Activated CD8-positive, alpha-beta T cell treated with anti-CD3 and anti-CD28 coated beads for 36 hours (primary cell): ENCODE results near the gene CST7. TPM values are rescaled to one million over a fixed set of nuclear protein-coding genes. Genes with fewer than 3 reads are reported as not detected.

Experiments used
- ATAC-seq: fragments of 200-7000 bp; cut with Tn5 transposase; one replicate; pipeline ENCODE4 v1.10.0; 2021; ENCODE audit warnings: mild to moderate bottlenecking, moderate library complexity
- CTCF ChIA-PET: fragments of 350-600 bp; sonication (Branson Sonifier 250); formaldehyde crosslinking; loops from one replicate; lab custom pipeline; 2021; ENCODE audit warnings: antibody characterized with exemption; lab: Charles Lee
- POLR2A ChIA-PET: fragments of 350-600 bp; sonication (Branson Sonifier 250); formaldehyde crosslinking; loops from one replicate; lab custom pipeline; 2021; ENCODE audit warnings: antibody characterized with exemption; lab: Charles Lee
- DNase-seq: peaks from one replicate; pipeline ENCODE4 v3.0.0-alpha.2; 2020
- H3K27ac Mint-ChIP-seq: one replicate; pipeline ENCODE4 v1.8.0; 2021; ENCODE audit warnings: mild to moderate bottlenecking, mixed read lengths
- H3K27me3 Mint-ChIP-seq: one replicate; pipeline ENCODE4 v1.8.0; 2021; ENCODE audit warnings: mixed read lengths
- H3K36me3 Mint-ChIP-seq: one replicate; pipeline ENCODE4 v1.8.0; 2021; ENCODE audit warnings: low read depth, mixed read lengths
- H3K4me1 Mint-ChIP-seq: one replicate; pipeline ENCODE4 v1.8.0; 2021; ENCODE audit warnings: low read depth, mixed read lengths
- H3K4me3 Mint-ChIP-seq: one replicate; pipeline ENCODE4 v1.8.0; 2021; ENCODE audit warnings: mild to moderate bottlenecking, moderate library complexity, mixed read lengths
- H3K9me3 Mint-ChIP-seq: one replicate; pipeline ENCODE4 v1.8.0; 2021; ENCODE audit warnings: mixed read lengths
- intact Hi-C: fragments of 100-400 bp; cut with micrococcal nuclease; formaldehyde crosslinking; loops from one replicate; pipeline ENCODE4 v1.10.0; 2022
- total RNA-seq, 2 experiments: library from RNA; stranded (reverse); gene quantifications; one replicate each; pipeline ENCODE4 v1.2.3, GENCODE V29; 2021
- TF ChIP-seq, protein P1 (sequence below): fragments of 200-600 bp; IDR thresholded peaks from one replicate; pipeline ENCODE4 v1.8.0; 2022; ENCODE audit warnings: antibody characterized with exemption, mild to moderate bottlenecking

The CST7 gene
- total RNA-seq, 2 experiments from 2014 or later: 48.5 to 49.3 TPM

DNA sequence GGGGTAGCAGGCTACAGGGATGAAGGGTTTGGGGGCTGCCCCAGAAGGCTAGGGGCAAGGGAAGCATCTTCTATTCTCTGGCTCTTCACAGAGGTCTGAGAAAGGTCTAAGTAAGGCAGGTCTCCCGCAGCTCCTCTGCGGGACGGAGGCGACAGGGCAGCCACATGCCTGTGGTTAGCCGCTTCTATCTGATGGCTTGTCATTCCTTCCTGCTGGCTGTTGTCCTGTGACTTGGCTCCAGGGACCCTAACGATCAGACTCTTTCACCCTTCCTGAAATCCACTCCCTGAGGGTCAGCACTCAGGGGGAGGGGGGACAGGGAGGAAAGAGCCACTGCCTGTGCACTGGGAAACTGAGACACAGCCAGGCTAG, 673 bp downstream of the CST7 start:
- intact Hi-C loops: no loop called here
- TF ChIP-seq, protein P1, sequence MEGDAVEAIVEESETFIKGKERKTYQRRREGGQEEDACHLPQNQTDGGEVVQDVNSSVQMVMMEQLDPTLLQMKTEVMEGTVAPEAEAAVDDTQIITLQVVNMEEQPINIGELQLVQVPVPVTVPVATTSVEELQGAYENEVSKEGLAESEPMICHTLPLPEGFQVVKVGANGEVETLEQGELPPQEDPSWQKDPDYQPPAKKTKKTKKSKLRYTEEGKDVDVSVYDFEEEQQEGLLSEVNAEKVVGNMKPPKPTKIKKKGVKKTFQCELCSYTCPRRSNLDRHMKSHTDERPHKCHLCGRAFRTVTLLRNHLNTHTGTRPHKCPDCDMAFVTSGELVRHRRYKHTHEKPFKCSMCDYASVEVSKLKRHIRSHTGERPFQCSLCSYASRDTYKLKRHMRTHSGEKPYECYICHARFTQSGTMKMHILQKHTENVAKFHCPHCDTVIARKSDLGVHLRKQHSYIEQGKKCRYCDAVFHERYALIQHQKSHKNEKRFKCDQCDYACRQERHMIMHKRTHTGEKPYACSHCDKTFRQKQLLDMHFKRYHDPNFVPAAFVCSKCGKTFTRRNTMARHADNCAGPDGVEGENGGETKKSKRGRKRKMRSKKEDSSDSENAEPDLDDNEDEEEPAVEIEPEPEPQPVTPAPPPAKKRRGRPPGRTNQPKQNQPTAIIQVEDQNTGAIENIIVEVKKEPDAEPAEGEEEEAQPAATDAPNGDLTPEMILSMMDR: no peak
- DNase-seq (peak; percentile 35), ATAC-seq (no peak)
- no peaks in the 10 kb centered on the region for H3K27me3 Mint-ChIP-seq
- POLR2A ChIA-PET: interaction anchor here (1.0 to 3.9 kb wide), 3 partner anchors 10 to 84 kb away, joined by 3 to 15 read pairs (median 4); no protein-coding TSS in a partner anchor
- H3K27ac Mint-ChIP-seq: peak overlapping the region; percentile 100
- peaks cover 57% of the 10 kb centered on the region for H3K4me1 Mint-ChIP-seq
- H3K36me3 Mint-ChIP-seq: peaks cover 46% of the 10 kb centered on the region
- peak overlapping the region; percentile 83 for H3K4me3 Mint-ChIP-seq
- peaks cover 24% of the 10 kb centered on the region for H3K9me3 Mint-ChIP-seq
- CTCF ChIA-PET: interaction anchor here (2.0 to 7.8 kb wide), 2 partner anchors 9 to 18 kb away, joined by 4 to 30 read pairs; no protein-coding TSS in a partner anchor

DNA sequence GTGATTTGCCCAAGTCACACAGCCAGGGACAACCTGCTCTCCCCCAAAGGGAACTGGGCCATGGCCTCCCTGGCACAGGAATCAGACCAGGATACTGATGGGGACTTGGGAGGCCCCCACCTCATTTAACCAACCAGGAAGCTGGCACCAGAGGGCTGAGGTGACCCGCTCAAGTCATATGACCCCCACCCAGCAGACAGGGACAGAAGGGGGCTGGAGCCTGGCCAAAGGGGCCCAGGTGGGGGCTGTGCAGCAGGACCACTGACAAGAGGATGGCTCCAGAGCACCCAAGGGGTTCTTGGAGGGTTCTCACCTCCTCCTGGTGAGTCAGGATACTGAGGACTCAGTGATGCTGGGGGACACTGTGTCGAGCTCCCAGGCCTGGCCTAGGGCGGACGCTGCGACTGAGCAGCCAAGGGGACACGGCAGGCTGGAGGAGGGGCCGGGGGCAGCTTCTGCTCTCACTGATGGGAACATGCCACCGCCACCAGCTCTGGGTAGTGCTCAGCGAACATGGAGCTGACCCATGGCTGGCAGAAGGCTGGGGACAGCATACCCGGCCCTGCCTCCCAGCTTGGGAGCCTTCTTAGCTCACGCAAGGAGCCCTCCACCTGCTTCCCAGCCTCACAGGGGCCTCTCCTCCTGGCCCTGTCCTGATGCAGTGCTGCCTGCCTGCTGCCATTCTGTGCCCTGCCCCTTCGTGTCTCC, 1.2 kb downstream of the CST7 start:
- POLR2A ChIA-PET: interaction anchor here (1.0 to 3.9 kb wide), 2 partner anchors 10 to 84 kb away, joined by 4 to 15 read pairs; no protein-coding TSS in a partner anchor
- peaks cover 61% of the 10 kb centered on the region for H3K4me1 Mint-ChIP-seq
- peak overlapping the region; percentile 100 for H3K27ac Mint-ChIP-seq
- peaks cover 22% of the 10 kb centered on the region for H3K9me3 Mint-ChIP-seq
- intact Hi-C loops: no loop called here
- TF ChIP-seq, protein P1: no peak
- H3K27me3 Mint-ChIP-seq: no peaks in the 10 kb centered on the region
- H3K4me3 Mint-ChIP-seq: peak overlapping the region; percentile 83
- no peak for DNase-seq
- CTCF ChIA-PET: interaction anchor here (0.8 to 7.8 kb wide), 3 partner anchors 9 to 33 kb away, joined by 3 to 30 read pairs (median 4); no protein-coding TSS in a partner anchor
- peaks cover 49% of the 10 kb centered on the region for H3K36me3 Mint-ChIP-seq
- ATAC-seq: no peak

DNA sequence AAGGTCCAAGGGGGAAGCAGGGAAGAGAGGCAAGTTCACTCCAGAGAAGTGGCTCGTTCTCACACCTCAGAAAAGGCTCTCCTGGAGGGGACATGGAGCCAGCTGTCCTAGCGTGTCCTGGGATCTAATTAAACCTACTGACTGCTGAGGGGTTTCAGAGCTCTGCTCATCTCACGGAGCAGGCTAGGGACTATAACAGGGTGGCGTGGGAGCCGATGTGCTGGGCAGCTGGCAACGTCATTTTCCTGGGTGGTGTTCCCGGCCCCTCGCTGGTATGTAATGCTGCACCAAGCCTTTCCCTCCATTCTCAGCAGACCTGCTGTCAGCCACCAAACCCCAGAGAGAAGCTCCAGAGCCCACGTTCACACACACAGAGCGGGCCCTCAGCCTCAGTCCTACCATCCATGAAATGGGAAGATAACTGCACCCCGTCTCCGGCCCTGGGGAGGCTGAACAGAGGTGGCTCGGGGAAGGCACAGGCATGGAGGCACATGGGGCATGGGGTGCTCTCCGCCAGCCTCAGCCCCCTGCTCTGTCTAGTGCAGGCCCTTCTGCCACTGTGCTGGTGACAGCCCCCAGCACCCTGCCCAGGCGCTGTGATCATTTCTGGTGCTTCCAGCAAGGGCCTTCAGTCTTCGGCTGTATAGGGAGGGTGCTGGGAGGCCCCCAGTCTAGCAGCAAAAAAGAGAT, 1.9 kb downstream of the CST7 start:
- ATAC-seq: no peak
- TF ChIP-seq, protein P1: no peak
- peak overlapping the region; percentile 83 for H3K4me3 Mint-ChIP-seq
- intact Hi-C loops: no loop called here
- ChIA-PET POLR2A (interaction anchor here (0.6 to 3.9 kb wide), 2 partner anchors 9 to 919 kb away, joined by 3 to 15 read pairs; no protein-coding TSS in a partner anchor), CTCF (interaction anchor here (0.8 to 7.8 kb wide), 2 partner anchors 20 to 33 kb away, joined by 3 to 30 read pairs; no protein-coding TSS in a partner anchor)
- H3K36me3 Mint-ChIP-seq: peaks cover 47% of the 10 kb centered on the region
- no peak for DNase-seq
- no peaks in the 10 kb centered on the region for H3K27me3 Mint-ChIP-seq
- peaks cover 61% of the 10 kb centered on the region for H3K4me1 Mint-ChIP-seq
- H3K9me3 Mint-ChIP-seq: peaks cover 16% of the 10 kb centered on the region
- peak overlapping the region; percentile 78 for H3K27ac Mint-ChIP-seq

DNA sequence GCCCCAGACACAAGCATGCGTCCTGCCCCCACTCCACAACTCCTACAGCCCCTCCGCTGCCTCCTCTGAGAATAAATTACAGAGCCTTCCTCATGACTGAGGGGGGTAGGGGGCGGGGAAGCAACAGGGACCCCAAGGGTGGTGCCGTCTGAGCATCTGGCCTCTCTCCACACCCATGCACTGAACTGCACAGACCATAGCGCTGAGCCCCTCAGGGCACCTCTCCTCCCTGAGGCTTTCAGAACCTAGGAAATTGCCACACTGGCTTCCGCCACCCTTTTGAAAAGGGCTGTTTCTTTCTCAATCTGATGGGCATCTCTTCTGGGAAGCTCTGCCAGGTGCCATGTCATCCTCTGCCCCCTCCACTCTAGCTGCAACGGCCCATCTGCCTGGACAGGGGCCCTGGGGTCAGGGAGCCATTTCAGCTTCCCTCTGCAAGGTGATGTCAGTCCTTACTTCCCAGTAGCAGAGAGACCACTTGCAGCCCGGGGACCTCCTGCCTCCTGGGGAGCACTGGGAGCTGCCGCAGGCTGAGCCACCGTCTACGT, 2.5 kb downstream of the CST7 start:
- H3K4me1 Mint-ChIP-seq: peaks cover 61% of the 10 kb centered on the region
- peaks cover 13% of the 10 kb centered on the region for H3K9me3 Mint-ChIP-seq
- ChIA-PET CTCF (interaction anchor here (7.8 kb wide), 1 partner anchor 20 kb away, joined by 30 read pairs; no protein-coding TSS in a partner anchor), POLR2A (interaction anchor here (1.0 to 3.9 kb wide), 3 partner anchors 8 to 12 kb away, joined by 5 to 15 read pairs (median 6); no protein-coding TSS in a partner anchor)
- H3K36me3 Mint-ChIP-seq: peaks cover 45% of the 10 kb centered on the region
- TF ChIP-seq, protein P1: no peak
- no peak for ATAC-seq
- intact Hi-C loops: no loop called here
- H3K27me3 Mint-ChIP-seq: no peaks in the 10 kb centered on the region
- DNase-seq: no peak
- peak overlapping the region; percentile 83 for H3K4me3 Mint-ChIP-seq
- peak overlapping the region; percentile 78 for H3K27ac Mint-ChIP-seq
